A673 (cell line): ENCODE data around the gene SHC1. TPM values are rescaled to one million over a fixed set of nuclear protein-coding genes. Genes with fewer than 3 reads are reported as not detected.

Experiments used
- BruUV-seq: library from RNA; stranded (reverse); fragments of 400-500 nt; replicated peaks from 2 replicates; lab custom pipeline; 2021; lab: Mats Ljungman, UMichigan
- CTCF ChIA-PET: fragments of 300-600 bp; sonication (Branson Sonifier 250); formaldehyde crosslinking; loops from one replicate; lab custom pipeline; 2022; ENCODE audit warnings: antibody characterized with exemption; lab: Charles Lee
- POLR2A ChIA-PET: fragments of 300-600 bp; sonication (Branson Sonifier 250); formaldehyde crosslinking; loops from one replicate; lab custom pipeline; 2022; ENCODE audit warnings: antibody characterized with exemption; ENCODE audit not compliant: low non-redundant PET; lab: Charles Lee
- DNase-seq: peaks from one replicate; pipeline ENCODE4 v3.0.0-alpha.2; 2015; ENCODE audit warnings: low spot score
- H3K27ac ChIP-seq: fragments of 200-600 bp; sonication (generic); 2 replicates; pipeline ENCODE4 v1.5.1; 2016; ENCODE audit warnings: mixed run types, low read depth, mild to moderate bottlenecking, mixed read lengths, antibody characterized with exemption, low read length; ENCODE audit not compliant: poor library complexity, severe bottlenecking
- H3K27me3 ChIP-seq: fragments of 200-600 bp; sonication (generic); replicated peaks from 2 replicates; pipeline ENCODE4 v1.6.1; 2017; ENCODE audit warnings: mixed run types, low read depth, mild to moderate bottlenecking, mixed read lengths, antibody characterized with exemption, low read length; ENCODE audit not compliant: insufficient read depth, poor library complexity
- H3K36me3 ChIP-seq: fragments of 200-600 bp; sonication (generic); 2 replicates; pipeline ENCODE4 v1.6.1; 2016; ENCODE audit warnings: mixed run types, mild to moderate bottlenecking, mixed read lengths, antibody characterized with exemption, low read length; ENCODE audit not compliant: insufficient read depth, poor library complexity, severe bottlenecking
- H3K4me1 ChIP-seq: fragments of 200-600 bp; sonication (generic); 2 replicates; pipeline ENCODE4 v1.6.1; 2017; ENCODE audit warnings: mixed run types, mild to moderate bottlenecking, mixed read lengths, antibody characterized with exemption, low read length; ENCODE audit not compliant: insufficient read depth, poor library complexity, severe bottlenecking
- H3K4me3 ChIP-seq: fragments of 200-600 bp; sonication (generic); 2 replicates; pipeline ENCODE4 v1.5.1; 2016; ENCODE audit warnings: low read depth, mixed run types, mild to moderate bottlenecking, mixed read lengths, low read length; ENCODE audit not compliant: poor library complexity, severe bottlenecking
- H3K9me3 ChIP-seq: fragments of 200-600 bp; sonication (generic); 2 replicates; pipeline ENCODE4 v1.6.1; 2016; ENCODE audit warnings: mixed run types, low read depth, mild to moderate bottlenecking, mixed read lengths, antibody characterized with exemption, low read length; ENCODE audit not compliant: poor library complexity, severe bottlenecking
- EZH2 ChIP-seq: fragments of 200-600 bp; sonication (generic); IDR thresholded peaks from 2 replicates; pipeline ENCODE4 v1.6.1; 2017; ENCODE audit warnings: borderline replicate concordance, low read depth, mild to moderate bottlenecking, mixed read lengths, antibody characterized with exemption, low read length; ENCODE audit not compliant: poor library complexity, severe bottlenecking
- intact Hi-C: fragments of 100-400 bp; cut with micrococcal nuclease; formaldehyde crosslinking; loops from one replicate; pipeline ENCODE4 v1.10.0; 2022; ENCODE audit not compliant: unreplicated experiment
- total RNA-seq: library from RNA; stranded (reverse); gene quantifications from 2 replicates; pipeline ENCODE4 v1.2.3, GENCODE V29; 2021
- TF ChIP-seq, protein P1 (sequence below): fragments of 300-800, 200-600 bp; sonication (generic); conservative IDR thresholded peaks from 2 replicates; pipeline ENCODE4 v1.5.1; 2017; ENCODE audit warnings: low read depth, mild to moderate bottlenecking, antibody characterized with exemption, low read length, moderate library complexity, mixed read lengths

Gene SHC1
- total RNA-seq, 1 experiment from 2014 or later: 204 TPM

DNA sequence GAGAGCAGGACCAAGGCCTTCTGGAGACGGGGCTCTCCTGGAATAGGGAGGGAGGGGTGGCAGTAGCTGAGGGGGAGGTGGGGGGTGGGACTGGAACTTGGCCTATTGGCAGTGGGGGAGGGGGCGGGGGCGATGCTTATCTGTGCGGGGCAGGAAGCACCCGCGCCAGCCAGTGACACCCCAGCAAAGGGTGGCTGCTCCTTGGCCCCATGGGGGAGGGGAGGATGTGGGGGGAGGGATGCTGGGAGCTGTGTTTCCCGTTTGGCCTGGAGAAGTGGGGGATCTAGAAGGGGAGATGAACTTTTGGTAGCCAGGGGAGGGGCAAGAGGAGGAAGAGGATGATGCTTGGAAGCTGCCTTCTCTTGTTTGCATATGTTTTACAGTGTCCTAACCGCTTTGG is 43.1 kb upstream of the SHC1 start:
- H3K4me1 ChIP-seq: peaks cover 19% of the 10 kb centered on the region
- H3K9me3 ChIP-seq: no peaks in the 10 kb centered on the region
- no peak overlapping the region for H3K4me3 ChIP-seq
- BruUV-seq: no TSS peak
- ChIA-PET CTCF (no interaction called here), POLR2A (no interaction called here)
- no peak overlapping the region for H3K27ac ChIP-seq
- peaks cover 16% of the 10 kb centered on the region for H3K36me3 ChIP-seq
- DNase-seq: no peak
- intact Hi-C loops: no loop called here
- no peaks in the 10 kb centered on the region for H3K27me3 ChIP-seq
- TF ChIP-seq, protein P1, sequence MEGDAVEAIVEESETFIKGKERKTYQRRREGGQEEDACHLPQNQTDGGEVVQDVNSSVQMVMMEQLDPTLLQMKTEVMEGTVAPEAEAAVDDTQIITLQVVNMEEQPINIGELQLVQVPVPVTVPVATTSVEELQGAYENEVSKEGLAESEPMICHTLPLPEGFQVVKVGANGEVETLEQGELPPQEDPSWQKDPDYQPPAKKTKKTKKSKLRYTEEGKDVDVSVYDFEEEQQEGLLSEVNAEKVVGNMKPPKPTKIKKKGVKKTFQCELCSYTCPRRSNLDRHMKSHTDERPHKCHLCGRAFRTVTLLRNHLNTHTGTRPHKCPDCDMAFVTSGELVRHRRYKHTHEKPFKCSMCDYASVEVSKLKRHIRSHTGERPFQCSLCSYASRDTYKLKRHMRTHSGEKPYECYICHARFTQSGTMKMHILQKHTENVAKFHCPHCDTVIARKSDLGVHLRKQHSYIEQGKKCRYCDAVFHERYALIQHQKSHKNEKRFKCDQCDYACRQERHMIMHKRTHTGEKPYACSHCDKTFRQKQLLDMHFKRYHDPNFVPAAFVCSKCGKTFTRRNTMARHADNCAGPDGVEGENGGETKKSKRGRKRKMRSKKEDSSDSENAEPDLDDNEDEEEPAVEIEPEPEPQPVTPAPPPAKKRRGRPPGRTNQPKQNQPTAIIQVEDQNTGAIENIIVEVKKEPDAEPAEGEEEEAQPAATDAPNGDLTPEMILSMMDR: no peak
- TF ChIP-seq EZH2: no peak

DNA sequence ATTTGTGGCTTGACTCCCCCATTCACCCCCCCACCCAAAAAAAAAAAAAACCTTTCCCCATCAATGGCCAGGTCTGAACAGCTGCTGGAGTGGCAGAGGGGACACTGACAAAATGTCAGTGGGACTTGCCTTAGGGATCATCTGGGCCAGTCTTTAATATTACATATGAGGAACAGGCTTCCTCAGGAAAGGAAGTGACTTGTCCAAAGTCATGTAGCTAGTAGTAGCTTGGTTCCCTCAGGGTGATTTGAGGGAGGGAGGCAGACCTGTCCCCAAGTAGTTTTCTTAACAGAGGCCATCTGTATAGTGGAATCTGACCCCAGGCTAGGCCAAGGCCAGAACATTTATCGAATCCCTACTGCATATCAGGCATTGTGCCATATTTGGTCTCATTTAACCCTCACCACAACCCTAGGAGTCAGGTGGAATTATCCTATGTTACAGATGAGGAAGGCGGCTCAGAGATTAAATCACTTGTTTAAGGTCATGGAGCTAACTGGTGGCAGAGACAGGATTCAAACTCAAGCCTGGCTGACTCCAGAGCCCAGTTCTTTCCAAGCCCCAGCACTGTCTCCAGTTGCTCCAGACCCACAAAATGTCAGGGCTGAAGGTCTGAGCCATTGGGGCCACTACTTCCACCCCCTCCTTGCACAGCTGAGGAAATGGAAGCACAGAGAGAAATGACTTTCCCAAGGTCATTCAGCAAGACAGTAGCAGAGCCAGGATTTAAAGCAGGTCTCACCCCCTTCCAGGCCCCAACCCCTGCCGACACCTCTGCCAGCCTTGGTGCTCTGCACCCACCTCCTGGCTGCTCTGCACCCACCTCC is 42.4 kb upstream of the SHC1 start:
- no TSS peak for BruUV-seq
- CTCF ChIA-PET: interaction anchor here (0.6 kb wide), 3 partner anchors 85 to 466 kb away, joined by 6 to 10 read pairs (median 6); no protein-coding TSS in a partner anchor

DNA sequence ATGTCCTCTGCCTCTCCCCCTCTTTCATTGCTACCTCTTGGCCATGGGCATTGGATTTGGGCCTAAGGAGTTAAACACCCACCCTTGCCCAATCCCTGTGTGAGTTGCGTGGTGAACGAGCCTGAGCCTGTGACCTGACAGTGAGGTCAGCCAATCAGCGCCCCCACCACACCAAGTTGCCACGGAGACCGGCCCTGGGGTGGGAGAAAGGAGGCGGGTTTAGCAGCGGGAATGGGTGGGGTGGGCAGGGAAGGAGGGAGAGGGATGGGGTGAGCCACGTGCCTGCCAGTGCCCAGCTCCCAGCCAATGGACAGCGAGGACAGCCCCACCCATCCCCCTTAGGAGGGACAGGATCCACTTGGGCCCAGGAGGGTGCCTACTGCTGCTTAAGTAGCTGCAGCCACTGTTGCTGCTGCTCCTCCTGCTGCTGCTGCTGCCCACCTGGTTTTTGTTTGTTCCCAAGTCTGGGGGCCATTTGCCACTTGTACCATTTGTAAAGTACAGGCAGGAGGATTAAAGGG is 41.5 kb upstream of the SHC1 start:
- POLR2A ChIA-PET: no interaction called here
- no TSS peak for BruUV-seq
- CTCF ChIA-PET: interaction anchor here (0.9 kb wide), 1 partner anchor 40 kb away, joined by 6 read pairs; no protein-coding TSS in a partner anchor
- H3K27ac ChIP-seq: peak overlapping the region; percentile 42
- no peaks in the 10 kb centered on the region for H3K27me3 ChIP-seq
- peak; percentile 61 for DNase-seq
- TF ChIP-seq, protein P1: no peak
- no peak for TF ChIP-seq EZH2
- intact Hi-C loops: no loop called here
- peaks cover 16% of the 10 kb centered on the region for H3K36me3 ChIP-seq
- H3K4me1 ChIP-seq: peaks cover 11% of the 10 kb centered on the region
- no peak overlapping the region for H3K4me3 ChIP-seq
- no peaks in the 10 kb centered on the region for H3K9me3 ChIP-seq

More for the DNA sequence above, 42.4 kb upstream of the SHC1 start:
- peaks cover 18% of the 10 kb centered on the region for H3K4me1 ChIP-seq
- H3K27ac ChIP-seq: peak overlapping the region; percentile 42
- intact Hi-C loops: no loop called here
- no peak overlapping the region for H3K4me3 ChIP-seq
- no peak for TF ChIP-seq EZH2
- TF ChIP-seq, protein P1: no peak
- H3K36me3 ChIP-seq: peaks cover 16% of the 10 kb centered on the region
- H3K27me3 ChIP-seq: no peaks in the 10 kb centered on the region
- H3K9me3 ChIP-seq: no peaks in the 10 kb centered on the region
- no peak for DNase-seq
- POLR2A ChIA-PET: no interaction called here
